ENCODE measurements around the gene MRPL23.

MRPL23 gene

GRCh38 chr11:1998290-1998689 lies 51.2 kb downstream of the MRPL23 start:
- no peak for DNase-seq

GRCh38 chr11:1998861-1999260 lies 51.7 kb downstream of the MRPL23 start:
- DNase-seq: no peak

GRCh38 chr11:2002042-2002776 lies 55.1 kb downstream of the MRPL23 start:
- DNase-seq: no peak

- DNase-seq: no peak
Measured at GRCh38 chr11:2002807-2003206, 55.7 kb downstream of the MRPL23 start.

GRCh38 chr11:2004466-2004865 lies 57.3 kb downstream of the MRPL23 start:
- no peak for DNase-seq
